ENCODE measurements around the gene CPLANE2.
A peak's percentile ranks its signal among the peaks of the same experiment; 100 is the strongest.

The CPLANE2 gene

GRCh38 chr1:16187748-16188401 is 49.1 kb downstream of the CPLANE2 start:
- DNase-seq, result peak; percentile 67 to 75

GRCh38 chr1:16186655-16187235 is 50.2 kb downstream of the CPLANE2 start:
- DNase-seq, result no peak

GRCh38 chr1:16184557-16185303 is 52.3 kb downstream of the CPLANE2 start:
- DNase-seq, result no peak

GRCh38 chr1:16183765-16184556 is 53.0 kb downstream of the CPLANE2 start:
- DNase-seq, result no peak

GRCh38 chr1:16183179-16183578 is 53.8 kb downstream of the CPLANE2 start:
- DNase-seq, result no peak

GRCh38 chr1:16181887-16182719 is 54.9 kb downstream of the CPLANE2 start:
- DNase-seq, result no peak
